Psoas muscle (tissue), 8 donors: ENCODE measurements around the gene MYBPH. TPM values are rescaled to one million over a fixed set of nuclear protein-coding genes. Genes with fewer than 3 reads are reported as not detected.

ENCODE experiments used
- ATAC-seq, 4 donors: fragments of 200-7000 bp; cut with Tn5 transposase; one replicate each; pipeline ENCODE4 v1.9.1; 2020; ENCODE audit warnings: moderate library complexity in 3 of 4, mild to moderate bottlenecking in 2 of 4
- DNase-seq, 2 donors: peaks; one replicate each; pipeline ENCODE4 v3.0.0-alpha.2; 2020
- H3K27ac ChIP-seq: fragments of 200-600 bp; one replicate; pipeline ENCODE4 v1.8.0; 2022
- H3K27me3 ChIP-seq, 3 donors: fragments of 200-600 bp in 1 of 3; one replicate each; pipeline versions ENCODE4 v1.6.1 to v1.8.0; 2013 to 2022; ENCODE audit warnings: low read length in 2 of 3, mild to moderate bottlenecking in 2 of 3, moderate library complexity in 1 of 3; ENCODE audit not compliant: insufficient read depth in 3 of 3
- H3K36me3 ChIP-seq, 2 donors: fragments of 200-600 bp in 1 of 2; one replicate each; pipeline versions ENCODE4 v1.6.1 to v1.8.0; 2013 to 2022; ENCODE audit warnings: low read depth in 1 of 2, mild to moderate bottlenecking in 1 of 2, moderate library complexity in 1 of 2; ENCODE audit not compliant: insufficient read depth in 1 of 2
- H3K4me1 ChIP-seq: fragments of 200-600 bp; one replicate; pipeline ENCODE4 v1.8.0; 2022
- H3K4me3 ChIP-seq: fragments of 200-600 bp; one replicate; pipeline ENCODE4 v1.8.0; 2022; ENCODE audit warnings: mild to moderate bottlenecking
- H3K9me3 ChIP-seq: fragments of 200-600 bp; one replicate; pipeline ENCODE4 v1.8.0; 2022
- CTCF ChIP-seq: fragments of 200-600 bp; IDR thresholded peaks from one replicate; pipeline ENCODE4 v1.8.0; 2022; ENCODE audit warnings: antibody characterized with exemption
- WGBS, 3 donors: extraction: QIAGEN DNeasy Blood & Tissue Kit; methylation state at CpG; one replicate each; pipeline versions ENCODE4 v1.1.6 to v1.1.7; 2013; 5-methylcytosine and 5-hydroxymethylcytosine counted together
- intact Hi-C, 2 donors: fragments of 100-400 bp; cut with DNase I; formaldehyde crosslinking; loops; one replicate each; pipeline versions ENCODE4 v1.11.0 to v1.14.2; 2022
- polyA plus RNA-seq, 3 donors: library from polyadenylated mRNA; stranded (reverse); fragments of 200-250 nt; gene quantifications; one replicate each; pipeline ENCODE4 v1.2.3, GENCODE V29; 2013
- total RNA-seq, 4 donors: library from RNA; stranded (reverse); fragmentation: NEBNext Ultra II Directional in 2 of 4; extraction: Animal tissue kit (Norgen Biotek cat#: 25700) in 2 of 4; gene quantifications; one replicate each; pipeline versions ENCODE4 v1.2.1 to v1.2.4, GENCODE V29; 2021 to 2023
- donor health status: healthy with polysubstance abuse.
- donor health status: DM: no; HTN: no; CAD: no; lungs with moderate emphysema.
- donor health status: Bipolar disorder and iron deficiency.
- donor health status: healthy.
- donor health status: DM: yes; HTN: yes; CAD: no.
- donor health status: DM: no; HTN: no; CAD: no.
- donor health status: DM: no; HTN: no; CAD: no.
- donor health status: DM: yes; HTN: yes; CAD: no.

Gene MYBPH
- total and polyA plus RNA-seq, 7 donors: 18.0 to 882 (median 39.1) TPM

- DNase-seq (no peak), ATAC-seq (no peak)
- Histone ChIP-seq H3K4me1 (no peaks in the 10 kb centered on the region), H3K27ac (no peak overlapping the region), H3K27me3 (no peaks in the 10 kb centered on the region), H3K36me3 (peaks cover 0 to 5% of the 10 kb centered on the region in 2 donors), H3K4me3 (no peak overlapping the region), H3K9me3 (no peaks in the 10 kb centered on the region)
- no peak for TF ChIP-seq CTCF
- WGBS, 3 donors: 91 to 100% (median 93%) methylated on average over 1 of the region's 1 CpG
- intact Hi-C loops: no loop called here
Observed at GRCh38 chr1:203136409-203137042, 39.1 kb downstream of the MYBPH start.

- DNase-seq: no peak
- H3K27ac ChIP-seq: no peak overlapping the region
- no peaks in the 10 kb centered on the region for H3K9me3 ChIP-seq
- no peak overlapping the region for H3K4me3 ChIP-seq
- H3K27me3 ChIP-seq: no peaks in the 10 kb centered on the region
- 76 to 80% (median 77%) methylated on average over 8 of the region's 8 CpGs for WGBS, 3 donors
- intact Hi-C loops: no loop called here
- no peak for ATAC-seq
- H3K4me1 ChIP-seq: no peaks in the 10 kb centered on the region
- TF ChIP-seq CTCF: no peak
- peaks cover 0 to 5% of the 10 kb centered on the region in 2 donors for H3K36me3 ChIP-seq
Observed at GRCh38 chr1:203135636-203136305, 39.9 kb downstream of the MYBPH start.

GRCh38 chr1:203133970-203134725 lies 41.5 kb downstream of the MYBPH start:
- WGBS, 3 donors: 83 to 86% (median 84%) methylated on average over 12 of the region's 12 CpGs
- no peak for TF ChIP-seq CTCF
- H3K36me3 ChIP-seq: peaks cover 0 to 5% of the 10 kb centered on the region in 2 donors
- peaks cover 16% of the 10 kb centered on the region for H3K4me1 ChIP-seq
- no peaks in the 10 kb centered on the region for H3K27me3 ChIP-seq
- no peak overlapping the region for H3K27ac ChIP-seq
- H3K9me3 ChIP-seq: no peaks in the 10 kb centered on the region
- intact Hi-C loops: no loop called here
- DNase-seq (no peak), ATAC-seq (no peak)
- no peak overlapping the region for H3K4me3 ChIP-seq

GRCh38 chr1:203131548-203132200 lies 44.0 kb downstream of the MYBPH start:
- DNase-seq (no peak), ATAC-seq (no peak)
- H3K36me3 ChIP-seq: peaks cover 0 to 5% of the 10 kb centered on the region in 2 donors
- no peak overlapping the region for H3K27ac ChIP-seq
- H3K9me3 ChIP-seq: no peaks in the 10 kb centered on the region
- TF ChIP-seq CTCF: no peak
- no peaks in the 10 kb centered on the region for H3K27me3 ChIP-seq
- WGBS, 3 donors: 91 to 93% (median 93%) methylated on average over 9 of the region's 9 CpGs
- intact Hi-C loops: no loop called here
- peaks cover 39% of the 10 kb centered on the region for H3K4me1 ChIP-seq
- H3K4me3 ChIP-seq: no peak overlapping the region
